Endothelial cell of hepatic sinusoid (primary cell): Measurements from ENCODE around the gene UGT1A3.
"Not testable (repeated sequence)": the region's sequence is repeated elsewhere in the genome, so short reads cannot be mapped to it uniquely, and the experiment has no call there.

Experiments used
- in situ Hi-C: cut with HindIII; loops from 2 replicates; pipeline ENCODE4 v1.10.0; 2017; ENCODE audit warnings: low sequenced_read_pairs

Gene UGT1A3

GRCh38 chr2:233707940-233708644, 20.8 kb upstream of the UGT1A3 start:
- in situ Hi-C loops: no loop called here

- in situ Hi-C loops: no loop called here
Observed at GRCh38 chr2:233708942-233709341, 19.9 kb upstream of the UGT1A3 start.

- in situ Hi-C loops: no loop called here
Observed at GRCh38 chr2:233711312-233712008, 17.4 kb upstream of the UGT1A3 start.

GRCh38 chr2:233712611-233713261, 16.1 kb upstream of the UGT1A3 start, which contains the start of gene UGT1A5:
Gene UGT1A5, plus strand, starts transcription at chr2:233712907. Its CDS starts 85 bp downstream, at chr2:233712992.
- in situ Hi-C loops: no loop called here

GRCh38 chr2:233713262-233713615, 15.6 kb upstream of the UGT1A3 start:
- in situ Hi-C loops: no loop called here

- in situ Hi-C loops: no loop called here
Observed at GRCh38 chr2:233714121-233714520, 14.7 kb upstream of the UGT1A3 start.

GRCh38 chr2:233718552-233718951, 10.3 kb upstream of the UGT1A3 start, which contains the start of gene UGT1A4:
Gene UGT1A4, plus strand, starts transcription at chr2:233718736. Its CDS starts 85 bp downstream, at chr2:233718821.
- in situ Hi-C loops: no loop called here

GRCh38 chr2:233736868-233737653, 8.2 kb downstream of the UGT1A3 start:
- in situ Hi-C loops: not testable (repeated sequence)

GRCh38 chr2:233740870-233741269, 12.0 kb downstream of the UGT1A3 start:
- in situ Hi-C loops: no loop called here

- in situ Hi-C loops: no loop called here
Observed at GRCh38 chr2:233743464-233744259, 14.8 kb downstream of the UGT1A3 start.

- in situ Hi-C loops: loop anchor here (5.0 kb wide), 1 partner anchor 62 kb away; no protein-coding TSS in a partner anchor
Observed at GRCh38 chr2:233745073-233745755, 16.4 kb downstream of the UGT1A3 start.

GRCh38 chr2:233745838-233746237, 17.0 kb downstream of the UGT1A3 start:
- in situ Hi-C loops: loop anchor here (5.0 kb wide), 1 partner anchor 61 kb away; no protein-coding TSS in a partner anchor

GRCh38 chr2:233746475-233747282, 17.8 kb downstream of the UGT1A3 start:
- in situ Hi-C loops: loop anchor here (5.0 kb wide), 1 partner anchor 61 kb away; no protein-coding TSS in a partner anchor

- in situ Hi-C loops: loop anchor here (5.0 kb wide), 1 partner anchor 60 kb away; no protein-coding TSS in a partner anchor
Observed at GRCh38 chr2:233747283-233747544, 18.4 kb downstream of the UGT1A3 start.

- in situ Hi-C loops: not testable (repeated sequence)
Observed at GRCh38 chr2:233750689-233751088, 21.8 kb downstream of the UGT1A3 start.

GRCh38 chr2:233751212-233752009, 22.6 kb downstream of the UGT1A3 start:
- in situ Hi-C loops: not testable (repeated sequence)

- in situ Hi-C loops: no loop called here
Observed at GRCh38 chr2:233754872-233755611, 26.2 kb downstream of the UGT1A3 start.
